EH (cell line): ENCODE data around the gene TIMM17B.

Experiments
- DNase-seq: peaks from one replicate; pipeline ENCODE4 v3.0.0-alpha.2; 2015; ENCODE audit warnings: low read depth

The TIMM17B gene

DNA sequence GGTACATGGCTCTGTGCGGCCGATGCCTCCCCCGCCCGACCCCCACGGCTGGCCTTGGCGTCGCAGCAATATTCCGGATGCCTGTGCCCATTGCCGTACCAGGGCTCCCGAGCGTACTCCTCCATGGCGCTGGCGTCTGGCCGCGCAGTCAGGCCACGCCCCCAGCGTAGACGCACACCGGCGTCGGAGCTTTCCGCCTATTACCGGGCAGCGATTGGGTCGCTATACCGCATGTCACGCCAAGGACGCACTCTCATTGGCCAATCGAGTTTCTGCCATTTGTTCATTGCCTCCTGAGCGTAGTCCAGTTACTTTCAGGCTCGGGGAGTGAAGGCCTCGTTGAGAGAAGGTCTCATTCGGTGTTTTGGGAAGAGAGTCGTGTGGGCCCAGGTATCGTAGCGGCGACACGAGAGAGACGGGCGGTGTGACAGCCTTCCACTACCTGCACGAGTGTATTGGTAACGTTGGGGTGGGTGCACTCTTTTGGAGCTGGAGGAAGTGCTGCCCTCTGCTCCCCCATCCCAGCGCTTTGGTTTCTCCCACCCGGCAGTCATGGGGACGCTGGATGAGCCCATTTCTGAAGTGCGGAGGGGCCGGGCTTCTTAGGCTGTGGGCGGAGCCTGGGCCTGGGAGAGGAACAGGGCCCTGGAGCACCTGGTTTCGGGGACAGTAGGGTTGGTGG is at the start of gene TIMM17B, which contains the start of gene PQBP1:
TSS of gene TIMM17B (minus strand) at position 144 of the 682 bp plus-strand sequence. CDS start at position 125, 19 bp downstream.
TSS of gene PQBP1 (plus strand) at position 306 of the 682 bp plus-strand sequence. CDS start 580 bp downstream, outside the sequence.
- DNase-seq, result peak; percentile 96

DNA sequence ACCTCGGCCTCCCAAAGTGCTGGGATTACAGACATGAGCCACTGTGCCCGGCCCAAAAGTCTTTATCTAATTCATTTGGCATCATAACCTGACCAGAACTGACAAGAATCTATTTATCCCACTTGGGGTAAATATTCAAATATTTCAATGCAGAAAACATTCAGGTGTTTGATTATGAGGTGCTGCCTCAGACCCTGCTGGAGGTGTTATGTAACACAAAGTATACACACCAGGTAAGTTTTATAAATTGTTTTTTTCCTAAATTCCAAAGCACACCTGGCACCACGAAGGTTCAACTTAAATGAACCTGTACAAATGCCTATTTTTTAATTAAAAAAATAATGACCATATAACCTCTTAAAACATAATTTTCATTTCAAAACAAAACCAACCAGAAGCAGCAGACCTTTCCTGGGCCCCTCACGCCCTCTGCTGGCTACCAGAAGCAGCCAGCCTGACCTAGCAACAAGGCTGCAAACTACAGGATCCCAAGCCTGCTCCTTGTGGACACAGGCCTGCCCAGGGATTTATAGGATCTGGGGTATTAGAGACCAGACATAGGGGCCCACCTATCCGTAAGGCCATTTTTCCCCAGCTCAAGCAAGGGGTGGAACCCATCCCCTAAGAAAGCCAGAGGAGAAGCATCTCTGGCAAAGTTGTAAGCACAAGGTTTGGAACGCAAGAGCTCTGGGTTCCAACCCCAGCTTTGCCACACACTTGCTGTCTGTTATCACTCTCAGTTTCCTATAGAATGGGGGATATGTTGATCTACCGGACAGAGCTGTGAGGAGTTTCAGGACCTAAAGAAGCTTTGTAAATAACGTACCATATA is 48.2 kb upstream of the TIMM17B start:
- peak; percentile 54 for DNase-seq

DNA sequence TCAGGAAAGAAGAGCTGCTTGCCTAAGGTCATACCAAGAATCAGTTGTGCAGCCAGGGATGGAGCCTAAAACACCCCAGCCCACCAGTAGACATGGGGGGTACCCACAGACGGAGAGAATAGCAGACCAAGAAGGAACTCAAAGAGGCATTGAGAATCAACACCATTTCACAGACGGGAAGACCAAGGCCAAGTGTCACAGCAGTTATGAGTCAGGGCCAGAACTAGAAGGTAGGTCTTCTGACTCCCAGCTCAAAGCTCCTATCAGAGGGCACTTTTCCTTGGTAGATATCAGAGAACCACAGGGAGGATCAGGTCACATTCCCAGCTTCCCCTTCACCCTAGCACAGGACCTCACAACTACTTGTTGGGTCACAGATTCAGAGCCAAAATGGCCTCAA is 45.3 kb upstream of the TIMM17B start:
- no peak for DNase-seq

DNA sequence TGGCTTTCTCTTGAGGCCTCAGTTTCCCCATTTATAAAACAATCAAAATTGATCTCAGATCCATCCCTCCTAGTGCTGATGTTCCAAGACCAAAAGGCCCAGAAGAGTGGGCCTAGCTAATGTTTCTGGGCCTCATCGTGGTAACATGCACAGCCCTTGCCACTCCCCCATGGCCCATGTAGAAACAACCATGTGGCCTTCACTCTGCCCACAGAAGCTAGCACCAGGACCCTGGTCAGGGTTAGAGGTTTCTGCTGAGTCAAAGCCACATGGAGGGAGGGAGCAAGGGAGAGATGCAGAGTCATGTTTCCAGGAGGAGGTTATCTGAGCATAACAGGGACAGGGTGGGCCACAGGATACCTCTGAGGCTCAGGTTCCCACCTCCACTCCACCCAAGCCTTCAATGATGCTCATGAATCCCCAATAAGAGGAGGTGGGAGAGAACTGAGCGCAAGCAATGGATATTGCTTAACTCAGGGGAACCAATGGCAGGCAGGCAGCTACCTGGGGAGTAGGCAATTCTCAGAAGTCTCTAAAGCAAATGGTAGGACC is 42.9 kb upstream of the TIMM17B start:
- no peak for DNase-seq

DNA sequence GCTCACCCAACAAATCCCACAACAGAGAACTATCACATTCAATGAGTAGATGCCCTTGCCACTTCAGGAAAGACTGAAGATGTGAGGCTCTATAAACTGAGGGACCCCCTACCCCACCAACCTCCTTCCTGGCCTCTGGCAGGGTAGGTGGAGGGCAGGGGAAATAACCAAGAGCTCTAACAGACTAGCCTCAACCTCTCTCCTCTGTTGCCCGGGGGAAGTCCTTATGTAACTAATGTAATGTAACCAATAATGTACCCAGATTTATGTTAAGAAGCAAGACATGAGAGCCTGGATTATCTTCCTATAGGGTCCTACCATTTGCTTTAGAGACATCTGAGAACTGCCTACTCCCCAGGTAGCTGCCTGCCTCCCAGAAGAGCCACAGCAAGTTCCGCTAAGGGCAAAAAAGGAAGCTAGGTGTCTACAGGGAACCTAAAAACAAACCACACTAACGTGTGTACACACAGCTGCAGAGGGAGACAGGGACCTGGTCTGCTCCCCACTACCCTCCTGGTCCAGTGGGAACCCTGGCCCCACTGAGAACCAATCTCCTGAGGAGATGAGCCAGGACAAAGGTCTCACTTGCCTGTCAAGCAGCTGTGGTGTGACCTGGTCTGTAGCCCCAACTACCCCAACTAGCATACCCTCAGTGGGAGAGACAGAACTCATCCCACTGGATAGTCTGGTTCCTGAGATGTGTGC is 42.1 kb upstream of the TIMM17B start:
- DNase-seq, result no peak

DNA sequence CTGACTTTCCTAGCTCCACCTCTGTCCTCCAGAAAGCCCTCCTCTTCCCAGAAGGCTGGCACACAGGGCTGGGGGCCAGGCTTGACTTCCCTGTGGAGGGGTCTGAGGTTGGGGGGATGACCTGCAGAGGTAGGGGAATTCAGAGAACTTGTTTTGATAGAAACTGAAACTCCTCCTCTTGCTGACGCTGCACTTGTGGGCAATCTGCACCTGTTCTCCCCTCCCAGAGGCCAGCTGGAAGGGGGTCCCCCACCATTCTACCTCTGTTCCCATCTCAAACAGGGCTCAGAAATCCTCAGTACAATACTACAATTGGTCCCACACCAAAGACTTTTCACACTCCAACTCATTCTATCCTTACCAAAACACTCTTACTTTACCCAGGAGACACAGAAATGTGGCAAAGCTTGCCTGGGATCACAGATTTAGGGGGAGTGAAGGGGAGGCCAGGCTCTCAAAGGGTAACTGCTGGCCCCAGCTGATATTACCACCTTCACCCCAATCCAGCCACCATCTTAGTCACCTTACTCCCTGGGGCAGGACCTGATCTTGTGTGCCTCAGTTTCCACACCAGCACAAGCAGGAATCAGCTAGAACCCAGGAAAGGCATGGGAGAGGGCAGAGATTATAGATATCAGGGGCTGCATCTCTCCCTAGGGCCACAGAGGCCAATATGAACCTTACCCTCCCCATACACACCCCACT is 41.3 kb upstream of the TIMM17B start:
- DNase-seq, result no peak

DNA sequence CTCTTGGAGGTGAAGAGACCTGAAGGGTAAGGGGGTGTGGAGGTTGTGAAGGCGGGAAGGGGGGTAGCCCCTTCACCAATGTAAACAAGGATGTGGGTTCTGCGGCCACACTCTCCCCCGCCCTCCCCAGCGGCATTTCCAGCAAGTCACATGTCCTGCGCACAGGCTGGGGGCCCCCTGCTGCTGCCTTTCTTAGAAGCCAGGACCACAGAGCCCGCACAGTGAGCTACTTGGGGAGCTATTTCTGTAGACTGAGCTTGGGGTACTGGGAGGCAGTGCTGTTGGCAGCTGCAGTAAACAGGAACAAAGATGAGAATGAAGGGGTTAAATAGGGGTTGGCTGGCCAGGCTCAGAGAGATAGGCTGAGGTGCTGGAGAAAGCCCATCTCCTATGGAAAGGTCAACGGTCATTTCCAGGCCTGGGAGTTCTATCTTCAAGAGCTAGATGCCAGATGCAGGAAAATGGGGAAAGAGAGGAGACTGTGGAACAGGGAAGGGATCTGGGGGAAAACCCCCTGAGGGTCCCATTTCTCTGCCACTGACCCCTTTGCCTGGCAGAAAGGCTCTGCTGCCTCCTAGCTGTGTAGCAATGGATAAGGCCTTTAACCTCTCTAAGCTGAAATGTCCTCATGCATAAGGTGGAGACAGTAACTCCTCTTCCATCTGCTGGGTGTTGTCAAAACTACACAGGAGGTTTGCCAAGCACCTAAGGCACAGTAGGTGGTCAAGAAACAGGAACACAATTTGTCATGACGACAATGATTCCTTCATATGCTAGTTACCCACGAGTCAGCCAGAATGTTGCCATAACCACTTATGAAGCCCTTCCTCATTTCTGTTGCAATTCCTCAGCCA is 39.7 kb upstream of the TIMM17B start:
- no peak for DNase-seq

DNA sequence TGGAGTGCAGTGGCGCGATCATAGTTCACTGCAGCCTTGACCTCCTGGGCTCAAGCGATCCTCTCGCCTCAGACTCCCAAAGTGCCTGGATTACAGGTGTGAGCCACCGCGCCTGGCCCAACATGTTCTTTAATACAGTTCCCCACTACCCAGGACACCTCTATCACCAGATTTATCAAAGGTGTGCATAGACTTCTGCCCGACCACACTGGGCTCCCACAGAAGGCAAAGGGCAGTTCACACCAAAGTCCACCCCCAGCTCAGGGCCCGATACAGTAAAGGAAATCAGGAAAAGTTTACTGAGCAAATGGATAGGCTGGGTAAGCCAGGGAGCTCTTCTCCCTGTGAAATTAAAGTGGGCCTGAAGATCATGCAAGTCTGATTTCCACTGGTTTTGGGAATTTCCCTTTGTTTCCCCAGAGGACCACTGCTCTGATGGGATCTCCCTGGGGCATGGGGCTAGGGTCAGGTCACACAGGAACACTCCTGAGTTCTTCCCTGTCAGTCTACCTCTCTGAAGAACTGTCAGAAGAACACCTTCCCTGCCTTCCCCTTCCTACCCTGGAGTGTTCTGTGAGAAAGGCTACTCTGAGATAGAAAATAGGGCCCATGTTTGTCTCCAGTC is 39.0 kb upstream of the TIMM17B start:
- DNase-seq, result no peak

DNA sequence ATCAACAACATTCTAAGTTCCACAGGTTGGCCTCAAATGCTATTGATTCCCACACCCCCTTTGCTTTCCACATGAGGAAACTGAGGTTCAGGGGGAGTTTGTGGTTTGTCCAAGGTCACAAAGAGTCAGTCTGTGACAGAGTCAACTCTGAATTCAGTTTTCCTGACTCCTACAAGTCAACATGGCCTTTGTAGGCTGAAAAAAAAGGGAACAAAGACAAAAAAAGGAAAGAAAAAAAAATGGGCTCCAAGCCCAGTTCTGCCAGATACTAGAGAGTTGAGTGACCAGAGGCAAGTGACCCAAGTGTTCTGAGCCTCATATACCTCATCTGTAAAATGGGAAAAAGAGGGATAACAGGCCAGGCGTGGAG is 37.7 kb upstream of the TIMM17B start:
- DNase-seq, result no peak

DNA sequence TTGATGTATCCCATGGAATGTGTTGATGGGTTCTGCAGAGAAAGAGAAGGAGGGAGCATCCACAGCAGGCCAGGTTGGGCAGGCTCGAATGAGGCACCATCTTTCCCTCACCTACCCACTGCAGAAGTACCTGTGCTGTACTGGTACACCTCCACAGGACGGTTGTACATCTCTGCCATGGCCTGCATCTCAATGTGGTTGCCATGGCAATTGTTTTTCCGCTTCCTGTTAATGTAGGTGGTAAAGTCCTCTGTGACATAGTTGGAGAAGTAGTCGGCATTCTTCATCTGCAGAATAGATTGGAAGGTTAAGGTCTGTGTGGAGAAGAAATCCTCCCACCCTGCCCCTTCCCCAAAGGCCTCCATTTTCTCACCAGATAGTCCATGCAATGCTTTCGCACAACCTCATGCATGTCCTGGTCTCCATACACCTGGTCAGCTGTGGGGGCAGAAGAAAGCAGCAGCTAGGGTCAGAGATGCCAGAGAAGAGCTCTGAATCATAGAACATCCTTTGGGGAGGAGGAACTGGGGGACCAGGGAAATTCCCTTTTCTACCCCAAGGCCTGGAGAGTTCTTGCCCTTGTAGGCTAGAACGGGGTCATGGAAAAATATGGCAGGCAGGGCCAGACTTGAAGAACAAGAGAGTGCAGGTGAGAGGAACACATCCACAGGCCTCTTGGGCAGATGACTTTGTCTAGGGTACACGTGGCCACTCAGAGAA is 37.2 kb upstream of the TIMM17B start:
- DNase-seq, result no peak

DNA sequence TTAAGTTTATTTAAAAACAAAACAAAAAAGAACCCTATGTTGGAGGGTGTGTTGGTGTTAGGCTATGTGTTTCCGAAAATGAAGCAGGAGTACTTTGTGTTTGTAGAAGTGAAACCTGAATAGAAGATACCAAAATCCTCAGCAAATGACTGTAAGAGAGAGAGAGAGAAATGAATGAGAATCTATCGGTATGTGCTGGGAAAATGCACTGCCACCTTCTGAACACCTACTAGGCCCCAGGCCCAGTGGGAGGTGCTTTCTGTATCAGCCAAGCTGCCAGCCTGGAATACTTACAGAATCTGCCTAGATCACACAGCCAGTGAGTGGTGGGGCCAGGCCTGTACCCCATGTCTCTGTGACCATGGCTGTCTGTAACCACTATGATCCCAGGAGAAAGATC is 36.2 kb upstream of the TIMM17B start:
- no peak for DNase-seq

DNA sequence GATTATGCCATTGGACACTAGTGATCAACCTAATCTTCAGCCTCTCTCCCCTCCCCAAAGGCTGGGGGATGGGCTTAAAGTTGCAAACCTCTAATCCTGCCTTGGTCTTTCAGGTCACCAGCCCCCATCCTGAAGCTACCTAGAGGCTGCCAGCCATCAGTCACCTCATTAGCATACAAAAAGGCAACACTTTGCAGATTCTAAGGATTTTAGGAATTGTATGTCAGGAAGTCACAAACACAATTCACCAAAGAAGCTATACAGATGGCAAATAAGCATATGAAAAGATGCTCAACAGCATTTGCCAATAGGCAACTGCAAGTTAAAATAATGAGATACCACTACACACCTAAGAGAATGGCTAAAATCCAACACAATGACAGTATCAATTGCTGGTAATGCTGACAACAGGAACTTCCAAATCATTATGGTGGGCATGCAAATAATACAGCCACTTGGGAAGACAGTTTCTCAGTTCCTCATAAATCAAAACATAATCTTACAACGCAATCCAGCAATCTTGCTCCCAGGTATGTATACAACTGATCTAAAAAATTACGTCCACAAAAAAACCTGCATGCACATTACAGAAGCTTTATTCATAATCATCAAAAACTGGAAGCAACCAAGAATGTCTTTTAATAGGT is 30.3 kb upstream of the TIMM17B start:
- DNase-seq, result no peak

DNA sequence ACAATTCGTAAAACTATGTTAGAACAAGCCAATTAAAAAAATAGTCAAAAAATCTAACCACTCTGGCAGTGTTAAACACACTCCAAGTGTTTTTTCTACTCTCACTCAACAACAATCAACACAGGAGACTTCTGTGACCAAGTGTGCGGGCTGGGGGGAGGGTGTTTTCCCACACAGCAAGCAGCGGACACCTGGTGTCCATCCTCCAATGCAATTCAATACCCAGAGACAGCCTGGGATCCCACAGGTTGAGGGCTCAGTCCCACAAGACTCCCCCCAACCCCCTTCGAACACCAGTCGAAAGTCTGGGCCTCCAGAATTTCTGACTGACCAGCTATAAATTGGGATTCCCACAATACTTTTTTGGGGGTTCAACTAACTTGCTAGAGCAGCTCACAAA is 29.6 kb upstream of the TIMM17B start:
- DNase-seq, result no peak

DNA sequence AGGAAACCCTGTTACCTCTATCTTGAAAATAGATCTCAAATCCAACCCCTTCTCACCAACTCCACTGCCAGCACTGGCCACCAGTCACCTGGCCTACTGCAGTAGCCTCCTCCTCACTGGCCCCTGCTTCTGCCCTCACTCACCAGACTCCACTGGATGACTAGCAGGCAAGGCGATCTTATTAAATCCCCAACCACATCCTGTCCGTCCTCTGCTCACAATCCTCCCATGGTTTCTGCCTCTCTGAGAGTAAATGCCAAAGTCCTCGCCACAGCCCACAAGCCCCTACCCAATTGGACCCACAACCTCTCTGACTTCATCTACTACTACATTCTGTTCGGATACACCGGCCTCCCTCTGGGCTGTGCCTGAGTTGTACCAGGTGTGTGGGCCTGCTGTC is 26.7 kb upstream of the TIMM17B start:
- DNase-seq, result no peak

DNA sequence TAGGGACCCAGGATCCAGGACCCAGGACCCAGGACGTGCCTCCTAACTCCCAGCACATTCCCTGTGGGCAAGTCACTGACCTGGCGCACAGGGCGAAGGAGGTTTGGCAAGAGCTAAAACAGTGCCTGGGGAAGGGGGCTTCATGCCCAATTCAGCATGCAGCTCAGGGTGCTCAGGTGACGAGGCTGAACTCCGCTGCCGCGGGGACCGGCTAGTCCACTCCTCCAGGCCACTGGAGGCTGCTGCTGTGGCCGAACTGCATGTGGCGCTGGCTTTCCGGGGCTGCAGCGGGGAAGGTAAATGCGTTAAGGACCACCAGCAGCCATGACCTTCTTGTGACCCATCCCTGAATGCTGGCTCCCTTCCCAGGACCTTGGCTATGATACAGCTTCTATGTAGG is 26.2 kb upstream of the TIMM17B start:
- DNase-seq, result no peak

DNA sequence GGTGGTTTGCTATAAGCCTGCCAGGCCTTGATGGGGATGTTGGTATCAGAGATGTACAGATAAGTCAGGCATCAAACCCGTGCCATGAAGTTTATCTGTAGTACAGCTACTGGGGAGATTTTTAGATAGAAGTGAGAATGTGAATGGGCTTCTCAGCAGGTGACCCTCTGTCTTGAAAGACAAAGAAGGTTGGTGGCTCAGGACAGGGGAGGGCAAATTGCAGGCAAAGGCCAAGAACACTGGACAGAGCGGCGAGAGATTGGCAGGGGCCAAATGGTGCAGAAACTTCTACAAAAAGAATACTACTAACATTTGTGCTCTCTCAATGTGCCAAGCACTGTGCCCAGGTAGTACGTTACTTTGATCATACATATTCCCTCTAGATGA is 23.1 kb upstream of the TIMM17B start:
- no peak for DNase-seq

DNA sequence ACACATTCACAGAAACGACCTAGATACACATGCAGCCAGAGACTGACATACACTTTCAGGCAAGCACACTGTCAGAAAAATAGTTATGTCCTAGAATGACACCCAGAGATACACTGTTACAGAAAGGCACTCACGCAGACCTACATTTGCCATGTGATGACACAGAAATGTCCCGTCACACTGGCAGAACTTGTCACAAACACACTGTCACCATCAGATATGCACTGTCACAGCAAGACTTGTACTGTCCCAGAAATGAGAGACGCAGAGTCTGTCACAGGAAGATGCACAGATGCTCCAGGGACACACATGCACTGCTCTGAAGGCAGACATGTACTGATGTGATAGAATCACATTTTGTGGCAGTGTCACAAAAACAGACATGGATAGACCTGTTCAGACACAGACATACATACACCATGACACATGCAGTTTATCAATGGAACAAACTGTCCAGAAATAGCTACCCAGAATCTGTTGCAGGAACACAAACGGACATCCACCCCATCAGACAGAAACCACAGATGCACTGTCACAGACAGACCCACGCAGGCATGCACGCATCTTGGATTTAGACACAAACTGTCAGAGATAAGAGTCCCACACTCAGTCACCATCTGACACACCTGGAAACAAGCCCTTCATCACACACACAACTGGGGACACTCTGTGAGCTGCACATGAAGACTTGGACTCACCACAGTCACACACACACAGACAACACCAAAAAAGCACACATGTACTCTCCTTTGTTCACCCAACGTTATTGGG is 22.6 kb upstream of the TIMM17B start:
- DNase-seq, result no peak

DNA sequence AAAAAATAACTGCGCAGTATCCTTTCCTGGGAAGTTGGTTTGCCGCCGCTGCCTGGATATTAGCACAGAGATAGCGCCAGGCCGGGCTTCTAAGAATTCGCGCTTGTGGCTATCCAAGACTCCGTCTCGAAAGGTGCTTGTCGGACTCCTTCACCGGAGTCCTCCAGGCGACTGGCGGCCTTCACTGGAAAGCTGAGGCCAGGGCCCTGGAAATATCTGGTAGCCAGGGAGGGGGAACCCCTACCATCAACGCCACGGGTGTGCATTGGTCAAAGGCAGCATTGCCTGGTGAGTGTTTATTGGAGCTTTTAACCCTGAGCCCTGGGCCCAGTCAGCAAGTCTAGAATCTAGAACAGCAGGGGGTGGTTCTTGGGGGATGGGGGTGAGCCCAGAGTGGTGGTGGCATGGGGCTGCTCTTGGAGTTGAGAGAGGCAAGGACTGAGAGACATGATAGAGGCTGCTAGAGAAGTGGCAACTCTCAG is 21.8 kb upstream of the TIMM17B start:
- no peak for DNase-seq
